OCI-LY7 (cell line): ENCODE data around the gene SPECC1. TPM values are rescaled to one million over a fixed set of nuclear protein-coding genes. Genes with fewer than 3 reads are reported as not detected.
A peak's percentile ranks its signal among the peaks of the same experiment; 100 is the strongest.

Experiments used
- BruUV-seq: library from RNA; stranded (reverse); fragments of 400-500 nt; replicated peaks from 2 replicates; lab custom pipeline; 2021; lab: Mats Ljungman, UMichigan
- CTCF ChIA-PET: fragments of 300-600 bp; sonication (Branson Sonifier 250); formaldehyde crosslinking; loops from one replicate; lab custom pipeline; 2022; ENCODE audit warnings: antibody characterized with exemption; ENCODE audit not compliant: unreplicated experiment; lab: Charles Lee
- POLR2A ChIA-PET: fragments of 300-600 bp; sonication (Branson Sonifier 250); formaldehyde crosslinking; loops from one replicate; lab custom pipeline; 2022; ENCODE audit warnings: antibody characterized with exemption; lab: Charles Lee
- DNase-seq: peaks from one replicate; pipeline ENCODE4 v3.0.0-alpha.2; 2015; ENCODE audit warnings: low spot score
- H2AFZ ChIP-seq: fragments of 200-600 bp; sonication (generic), shearing (Covaris generic); 2 replicates; pipeline ENCODE4 v1.6.1; 2014; ENCODE audit warnings: mild to moderate bottlenecking, antibody characterized with exemption, low read length, moderate library complexity
- H3K27ac ChIP-seq: fragments of 200-600 bp; sonication (generic); 2 replicates; pipeline ENCODE4 v1.5.1; 2014; ENCODE audit warnings: mixed run types, low read depth, mild to moderate bottlenecking, moderate library complexity, low read length, inconsistent platforms; ENCODE audit not compliant: poor library complexity, severe bottlenecking
- H3K36me3 ChIP-seq: fragments of 200-600 bp; sonication (generic); 2 replicates; pipeline ENCODE4 v1.6.1; 2014; ENCODE audit warnings: mild to moderate bottlenecking, antibody characterized with exemption, low read length, moderate library complexity, mixed read lengths; ENCODE audit not compliant: insufficient read depth
- H3K4me1 ChIP-seq: fragments of 200-600 bp; sonication (generic); 2 replicates; pipeline ENCODE4 v1.5.1; 2014; ENCODE audit warnings: mild to moderate bottlenecking, low read length; ENCODE audit not compliant: insufficient read depth, poor library complexity, severe bottlenecking
- H3K4me2 ChIP-seq: fragments of 200-600 bp; sonication (generic); 2 replicates; pipeline ENCODE4 v1.6.1; 2014; ENCODE audit warnings: mild to moderate bottlenecking, low read length
- H3K4me3 ChIP-seq: fragments of 200-600 bp; sonication (generic); 2 replicates; pipeline ENCODE4 v1.5.1; 2014; ENCODE audit warnings: mild to moderate bottlenecking, low read depth, low read length; ENCODE audit not compliant: poor library complexity, severe bottlenecking
- H3K79me2 ChIP-seq: fragments of 200-600 bp; sonication (generic); 2 replicates; pipeline ENCODE4 v1.6.1; 2016; ENCODE audit warnings: low read depth, mild to moderate bottlenecking, low read length, moderate library complexity, mixed read lengths; ENCODE audit not compliant: insufficient read depth
- H3K9me2 ChIP-seq: fragments of 200-600 bp; sonication (generic); 2 replicates; pipeline ENCODE4 v1.6.1; 2016; ENCODE audit warnings: mild to moderate bottlenecking, low read length, mixed read lengths; ENCODE audit not compliant: insufficient read depth
- H3K9me3 ChIP-seq: fragments of 200-600 bp; sonication (generic); 2 replicates; pipeline ENCODE4 v1.6.1; 2014; ENCODE audit warnings: mild to moderate bottlenecking, mixed run types, low read length, mixed read lengths
- H4K20me1 ChIP-seq: fragments of 200-600 bp; sonication (generic); 2 replicates; pipeline ENCODE4 v1.6.1; 2014; ENCODE audit warnings: mild to moderate bottlenecking, antibody characterized with exemption, low read length, moderate library complexity, mixed read lengths; ENCODE audit not compliant: insufficient read depth
- EZH2phosphoT487 ChIP-seq: fragments of 200-600 bp; sonication (generic); IDR thresholded peaks from 2 replicates; pipeline ENCODE4 v1.6.1; 2018; ENCODE audit warnings: low read depth, borderline replicate concordance, mild to moderate bottlenecking, mixed run types, antibody characterized with exemption, low read length, moderate library complexity, mixed read lengths
- intact Hi-C: fragments of 100-400 bp; cut with micrococcal nuclease; formaldehyde crosslinking; loops from one replicate; pipeline ENCODE4 v1.10.0; 2022; ENCODE audit not compliant: unreplicated experiment
- total RNA-seq, 2 experiments: library from RNA; depleted of rRNA in 1 of 2; stranded (reverse); fragments of >200 nt in 1 of 2; shearing (Covaris generic) in 1 of 2; gene quantifications; 2 replicates each; pipeline ENCODE4 v1.2.3, GENCODE V29; 2014 to 2022
- TF ChIP-seq, protein P1 (sequence below): fragments of 200-600 bp; sonication (generic); conservative IDR thresholded peaks from 2 replicates; pipeline ENCODE4 v1.5.1; 2014; ENCODE audit warnings: mild to moderate bottlenecking, antibody characterized with exemption, low read length, moderate library complexity, mixed read lengths

The SPECC1 gene
- total RNA-seq, 2 experiments from 2014 or later: 0.47 to 2.8 TPM

DNA sequence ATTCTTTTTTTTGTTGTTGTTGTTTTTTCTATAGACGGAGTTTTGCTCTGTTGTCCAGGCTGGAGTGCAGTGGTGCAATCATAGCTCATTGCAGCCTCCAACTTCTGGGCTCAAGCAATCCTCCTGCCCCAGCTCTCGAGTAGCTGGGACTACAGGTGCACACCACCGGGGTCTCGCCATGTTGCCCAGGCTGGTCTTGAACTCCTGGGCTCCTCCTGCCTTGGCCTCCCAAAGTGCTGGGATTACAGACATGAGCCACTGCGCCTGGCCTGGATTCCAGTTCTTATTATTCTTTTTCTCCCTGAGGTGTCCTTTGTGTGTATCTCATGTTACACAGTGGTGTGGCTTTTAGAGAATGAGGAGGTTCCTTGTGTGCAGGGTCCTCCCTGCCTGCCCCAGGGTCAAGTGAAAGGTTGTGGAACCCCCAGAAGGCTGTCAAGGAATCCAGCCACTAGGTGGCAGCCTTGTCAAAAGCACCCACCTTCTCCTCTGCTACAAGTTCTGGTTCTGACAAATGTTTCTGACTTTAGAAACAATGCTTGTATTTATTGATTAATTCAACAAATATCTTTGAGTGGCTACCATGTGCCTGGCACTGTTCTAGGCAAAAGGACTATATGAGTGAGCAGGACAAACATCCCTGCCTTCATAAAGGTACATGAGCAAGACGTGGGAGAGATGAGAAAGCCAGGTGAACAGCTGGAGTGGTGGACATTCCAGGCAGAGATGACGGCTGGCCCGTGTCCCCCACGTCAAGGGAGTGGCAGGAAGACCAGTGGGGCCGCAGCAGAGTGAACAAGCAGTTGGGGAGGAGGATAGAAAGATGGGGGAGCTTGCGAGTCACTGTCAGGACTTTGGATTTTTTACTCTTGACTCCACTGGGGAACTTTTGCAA lies 112.4 kb downstream of the SPECC1 start:
- peak; percentile 60 for DNase-seq
- H3K9me2 ChIP-seq: no peaks in the 10 kb centered on the region
- no peak for TF ChIP-seq EZH2phosphoT487
- TF ChIP-seq, protein P1, sequence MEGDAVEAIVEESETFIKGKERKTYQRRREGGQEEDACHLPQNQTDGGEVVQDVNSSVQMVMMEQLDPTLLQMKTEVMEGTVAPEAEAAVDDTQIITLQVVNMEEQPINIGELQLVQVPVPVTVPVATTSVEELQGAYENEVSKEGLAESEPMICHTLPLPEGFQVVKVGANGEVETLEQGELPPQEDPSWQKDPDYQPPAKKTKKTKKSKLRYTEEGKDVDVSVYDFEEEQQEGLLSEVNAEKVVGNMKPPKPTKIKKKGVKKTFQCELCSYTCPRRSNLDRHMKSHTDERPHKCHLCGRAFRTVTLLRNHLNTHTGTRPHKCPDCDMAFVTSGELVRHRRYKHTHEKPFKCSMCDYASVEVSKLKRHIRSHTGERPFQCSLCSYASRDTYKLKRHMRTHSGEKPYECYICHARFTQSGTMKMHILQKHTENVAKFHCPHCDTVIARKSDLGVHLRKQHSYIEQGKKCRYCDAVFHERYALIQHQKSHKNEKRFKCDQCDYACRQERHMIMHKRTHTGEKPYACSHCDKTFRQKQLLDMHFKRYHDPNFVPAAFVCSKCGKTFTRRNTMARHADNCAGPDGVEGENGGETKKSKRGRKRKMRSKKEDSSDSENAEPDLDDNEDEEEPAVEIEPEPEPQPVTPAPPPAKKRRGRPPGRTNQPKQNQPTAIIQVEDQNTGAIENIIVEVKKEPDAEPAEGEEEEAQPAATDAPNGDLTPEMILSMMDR: peak; percentile 94
- no peak overlapping the region for H2AFZ ChIP-seq
- H4K20me1 ChIP-seq: no peaks in the 10 kb centered on the region
- BruUV-seq: no TSS peak
- no peaks in the 10 kb centered on the region for H3K36me3 ChIP-seq
- H3K27ac ChIP-seq: no peak overlapping the region
- ChIA-PET CTCF (no interaction called here), POLR2A (interaction anchor here (0.6 to 0.7 kb wide), 2 partner anchors 128 to 1162 kb away, joined by 3 to 9 read pairs; no protein-coding TSS in a partner anchor)
- H3K9me3 ChIP-seq: no peaks in the 10 kb centered on the region
- no peak overlapping the region for H3K4me3 ChIP-seq
- no peaks in the 10 kb centered on the region for H3K79me2 ChIP-seq
- intact Hi-C loops: loop anchor here (2.0 kb wide), 1 partner anchor 199 kb away; no protein-coding TSS in a partner anchor
- H3K4me2 ChIP-seq: no peak overlapping the region
- H3K4me1 ChIP-seq: no peaks in the 10 kb centered on the region

DNA sequence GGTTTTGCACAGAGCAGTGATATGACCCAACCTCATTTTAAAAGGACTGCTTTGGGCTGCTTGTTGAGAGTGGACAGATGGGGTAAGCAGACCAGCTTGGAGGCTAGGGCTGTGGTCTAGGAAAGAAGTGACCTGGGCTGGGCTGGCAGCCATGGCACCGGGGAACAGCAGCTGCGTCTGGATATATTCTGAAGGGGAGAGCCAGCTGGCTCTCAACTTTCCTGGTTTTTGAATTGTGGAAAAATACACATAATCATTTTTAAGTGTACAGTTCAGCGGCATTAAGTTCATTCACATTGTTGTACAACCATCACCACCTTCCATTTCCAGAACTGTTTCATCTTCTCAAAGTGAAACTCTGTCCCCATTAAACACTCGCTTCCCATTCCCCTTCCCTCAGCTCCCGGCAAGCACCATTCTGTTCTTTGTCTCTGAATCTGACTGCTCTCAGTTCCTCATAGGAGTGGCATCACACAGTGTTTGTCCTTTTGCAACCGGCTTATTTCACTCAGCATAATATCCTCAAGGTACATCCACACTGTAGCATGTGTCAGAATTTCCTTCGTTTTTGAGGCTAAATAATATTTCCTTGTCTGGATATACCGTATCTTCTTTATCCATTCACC lies 113.2 kb downstream of the SPECC1 start:
- no peak for DNase-seq
- no peak overlapping the region for H3K4me3 ChIP-seq
- H3K9me3 ChIP-seq: no peaks in the 10 kb centered on the region
- no TSS peak for BruUV-seq
- no peak overlapping the region for H3K4me2 ChIP-seq
- CTCF ChIA-PET: no interaction called here
- no peak overlapping the region for H2AFZ ChIP-seq
- H3K4me1 ChIP-seq: no peaks in the 10 kb centered on the region
- intact Hi-C loops: no loop called here
- H4K20me1 ChIP-seq: no peaks in the 10 kb centered on the region
- H3K9me2 ChIP-seq: no peaks in the 10 kb centered on the region
- POLR2A ChIA-PET: interaction anchor here (0.6 kb wide), 1 partner anchor 129 kb away, joined by 9 read pairs; no protein-coding TSS in a partner anchor
- no peaks in the 10 kb centered on the region for H3K36me3 ChIP-seq
- TF ChIP-seq, protein P1: no peak
- TF ChIP-seq EZH2phosphoT487: no peak
- no peaks in the 10 kb centered on the region for H3K79me2 ChIP-seq
- H3K27ac ChIP-seq: no peak overlapping the region
